ENCODE measurements around the gene COX8A. TPM values are rescaled to one million over a fixed set of nuclear protein-coding genes. Genes with fewer than 3 reads are reported as not detected.

Gene COX8A
- total RNA-seq, 4 donors from 2014 or later, result 373 to 510 (median 455) TPM

GRCh38 chr11:63998558-63999348, 24.3 kb downstream of the COX8A start:
- intact Hi-C loops (cut with DNase I; ENCODE audit: low total_unique reads), result no loop called here
- no peak for DNase-seq (ENCODE audit: low spot score in 2 of 2)
- no peak overlapping the region for H3K4me3 ChIP-seq (ENCODE audit: low read depth, poor library complexity, severe bottlenecking)
- WGBS, 2 donors, result 58 to 64% methylated on average over 24 to 31 of the region's 54 CpGs
- TF ChIP-seq POLR2A (IDR thresholded peaks at IDR 0.05), result no peak
- TF ChIP-seq CTCF (IDR thresholded peaks at IDR 0.05), result no peak

- 4 to 6% methylated on average over 30 to 43 of the region's 59 CpGs for WGBS, 2 donors
Observed at GRCh38 chr11:63999349-64000025, 25.1 kb downstream of the COX8A start.

GRCh38 chr11:64000026-64000739, 25.8 kb downstream of the COX8A start:
- peak in 1 of 2 donors; percentile 93 for DNase-seq (ENCODE audit: low spot score in 2 of 2)
- TF ChIP-seq POLR2A (IDR thresholded peaks at IDR 0.05) (no peak), CTCF (IDR thresholded peaks at IDR 0.05) (no peak)
- H3K4me3 ChIP-seq (ENCODE audit: low read depth, poor library complexity, severe bottlenecking), result no peak overlapping the region
- 0% methylated on average over 14 to 46 of the region's 67 CpGs for WGBS, 2 donors
- intact Hi-C loops (cut with DNase I; ENCODE audit: low total_unique reads), result no loop called here

More at GRCh38 chr11:63999349-64000025, 25.1 kb downstream of the COX8A start:
- DNase-seq (ENCODE audit: low spot score in 2 of 2), result peak; percentile 70 to 95
- H3K4me3 ChIP-seq (ENCODE audit: low read depth, poor library complexity, severe bottlenecking), result no peak overlapping the region
- intact Hi-C loops (cut with DNase I; ENCODE audit: low total_unique reads), result no loop called here
- TF ChIP-seq POLR2A (IDR thresholded peaks at IDR 0.05) (no peak), CTCF (IDR thresholded peaks at IDR 0.05) (no peak)

- H3K4me3 ChIP-seq (ENCODE audit: low read depth, poor library complexity, severe bottlenecking), result no peak overlapping the region
- WGBS, 2 donors, result 13 to 18% methylated on average over 22 to 57 of the region's 60 CpGs
- DNase-seq (ENCODE audit: low spot score in 2 of 2), result no peak
- TF ChIP-seq CTCF (IDR thresholded peaks at IDR 0.05) (no peak), POLR2A (IDR thresholded peaks at IDR 0.05) (no peak)
- intact Hi-C loops (cut with DNase I; ENCODE audit: low total_unique reads), result no loop called here
Observed at GRCh38 chr11:64000740-64001483, 26.5 kb downstream of the COX8A start.
